Bronchial epithelial cell (primary cell): Measurements from ENCODE around the gene HAPLN2. TPM values are rescaled to one million over a fixed set of nuclear protein-coding genes. Genes with fewer than 3 reads are reported as not detected.

Experiments
- DNase-seq: peaks from one replicate; pipeline ENCODE4 v3.0.0-alpha.2; 2010; ENCODE audit warnings: low read depth
- FAIRE-seq: peaks from 2 replicates; lab custom pipeline; 2011; peaks lifted over from hg19 to GRCh38; lab: Jason Lieb, UNC
- H3K27me3 ChIP-seq: 2 replicates; pipeline ENCODE4 v1.5.1; 2011; ENCODE audit warnings: low read length; ENCODE audit not compliant: control insufficient read depth, insufficient read depth
- H3K36me3 ChIP-seq: 2 replicates; pipeline ENCODE4 v1.5.1; 2011; ENCODE audit warnings: low read length; ENCODE audit not compliant: control insufficient read depth, insufficient read depth
- H3K4me3 ChIP-seq: 2 replicates; pipeline ENCODE4 v1.5.1; 2011; ENCODE audit warnings: mild to moderate bottlenecking, low read depth, low read length, control low read depth
- total RNA-seq: library from RNA; depleted of rRNA; stranded (reverse); fragments of >200 nt; gene quantifications from 2 replicates; pipeline ENCODE4 v1.2.1, GENCODE V29; 2014
- TF ChIP-seq, protein P1 (sequence below): IDR thresholded peaks from 2 replicates; pipeline ENCODE4 v1.5.1; 2011; ENCODE audit warnings: mild to moderate bottlenecking, moderate library complexity, low read length, control low read depth, inconsistent platforms; ENCODE audit not compliant: insufficient read depth, severe bottlenecking

Gene HAPLN2
- total RNA-seq, 1 donor from 2014 or later = under 0.01 TPM

GRCh38 chr1:156643049-156643777, 24.0 kb downstream of the HAPLN2 start:
- FAIRE-seq (no peak), DNase-seq (no peak)
- Histone ChIP-seq H3K27me3 (peaks cover 75% of the 10 kb centered on the region), H3K4me3 (no peak overlapping the region), H3K36me3 (no peaks in the 10 kb centered on the region)
- TF ChIP-seq, protein P1, sequence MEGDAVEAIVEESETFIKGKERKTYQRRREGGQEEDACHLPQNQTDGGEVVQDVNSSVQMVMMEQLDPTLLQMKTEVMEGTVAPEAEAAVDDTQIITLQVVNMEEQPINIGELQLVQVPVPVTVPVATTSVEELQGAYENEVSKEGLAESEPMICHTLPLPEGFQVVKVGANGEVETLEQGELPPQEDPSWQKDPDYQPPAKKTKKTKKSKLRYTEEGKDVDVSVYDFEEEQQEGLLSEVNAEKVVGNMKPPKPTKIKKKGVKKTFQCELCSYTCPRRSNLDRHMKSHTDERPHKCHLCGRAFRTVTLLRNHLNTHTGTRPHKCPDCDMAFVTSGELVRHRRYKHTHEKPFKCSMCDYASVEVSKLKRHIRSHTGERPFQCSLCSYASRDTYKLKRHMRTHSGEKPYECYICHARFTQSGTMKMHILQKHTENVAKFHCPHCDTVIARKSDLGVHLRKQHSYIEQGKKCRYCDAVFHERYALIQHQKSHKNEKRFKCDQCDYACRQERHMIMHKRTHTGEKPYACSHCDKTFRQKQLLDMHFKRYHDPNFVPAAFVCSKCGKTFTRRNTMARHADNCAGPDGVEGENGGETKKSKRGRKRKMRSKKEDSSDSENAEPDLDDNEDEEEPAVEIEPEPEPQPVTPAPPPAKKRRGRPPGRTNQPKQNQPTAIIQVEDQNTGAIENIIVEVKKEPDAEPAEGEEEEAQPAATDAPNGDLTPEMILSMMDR = no peak

DNA sequence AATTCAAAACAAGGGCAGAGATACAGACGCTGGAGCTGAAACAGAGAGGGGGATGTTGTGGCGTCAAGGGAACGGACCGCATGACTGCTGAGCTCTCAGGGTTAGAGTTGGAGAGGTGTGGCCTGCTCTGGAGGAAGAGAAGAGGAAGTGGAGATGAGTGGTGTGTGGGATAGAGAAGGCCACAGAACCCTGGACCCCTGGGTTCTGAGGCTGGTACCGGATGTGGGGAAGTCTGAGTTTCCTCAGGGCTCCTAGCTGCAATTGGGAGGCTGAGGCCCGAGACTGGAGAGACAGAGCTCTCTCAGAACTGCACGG, 24.5 kb downstream of the HAPLN2 start:
- Histone ChIP-seq H3K4me3 (no peak overlapping the region), H3K36me3 (no peaks in the 10 kb centered on the region), H3K27me3 (peaks cover 76% of the 10 kb centered on the region)
- FAIRE-seq (no peak), DNase-seq (no peak)
- TF ChIP-seq, protein P1 = no peak

GRCh38 chr1:156644146-156644545, 24.9 kb downstream of the HAPLN2 start:
- H3K27me3 ChIP-seq = peaks cover 75% of the 10 kb centered on the region

GRCh38 chr1:156644640-156645039, 25.4 kb downstream of the HAPLN2 start:
- no peaks in the 10 kb centered on the region for H3K36me3 ChIP-seq
- FAIRE-seq (no peak), DNase-seq (no peak)
- no peak overlapping the region for H3K4me3 ChIP-seq
- TF ChIP-seq, protein P1 = no peak
- H3K27me3 ChIP-seq = peaks cover 71% of the 10 kb centered on the region

More at GRCh38 chr1:156644146-156644545, 24.9 kb downstream of the HAPLN2 start:
- FAIRE-seq (no peak), DNase-seq (no peak)
- Histone ChIP-seq H3K4me3 (no peak overlapping the region), H3K36me3 (no peaks in the 10 kb centered on the region)
- TF ChIP-seq, protein P1 = no peak

DNA sequence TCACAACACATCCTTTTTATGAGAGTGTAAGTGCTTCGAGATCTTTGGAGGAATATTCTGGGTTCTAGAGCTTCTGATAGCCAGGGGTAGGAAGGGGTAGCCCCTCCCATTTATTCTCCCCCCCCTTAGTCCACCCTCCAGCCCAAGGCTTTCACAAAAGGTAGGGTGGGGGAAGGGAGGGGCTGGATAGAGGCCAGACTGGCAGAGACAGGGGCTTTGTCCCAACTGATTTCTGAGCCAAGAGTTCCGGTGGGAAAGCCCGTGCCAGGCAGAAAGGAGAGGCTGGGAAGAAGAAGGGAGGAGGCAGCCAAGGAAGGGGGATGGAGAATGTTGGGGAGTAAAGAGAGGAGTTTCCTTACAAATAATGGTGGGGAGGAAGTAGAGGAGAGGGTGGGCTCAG, 25.8 kb downstream of the HAPLN2 start:
- H3K27me3 ChIP-seq = peaks cover 69% of the 10 kb centered on the region
- TF ChIP-seq, protein P1 = no peak
- DNase-seq (no peak), FAIRE-seq (no peak)
- H3K4me3 ChIP-seq = no peak overlapping the region
- no peaks in the 10 kb centered on the region for H3K36me3 ChIP-seq

DNA sequence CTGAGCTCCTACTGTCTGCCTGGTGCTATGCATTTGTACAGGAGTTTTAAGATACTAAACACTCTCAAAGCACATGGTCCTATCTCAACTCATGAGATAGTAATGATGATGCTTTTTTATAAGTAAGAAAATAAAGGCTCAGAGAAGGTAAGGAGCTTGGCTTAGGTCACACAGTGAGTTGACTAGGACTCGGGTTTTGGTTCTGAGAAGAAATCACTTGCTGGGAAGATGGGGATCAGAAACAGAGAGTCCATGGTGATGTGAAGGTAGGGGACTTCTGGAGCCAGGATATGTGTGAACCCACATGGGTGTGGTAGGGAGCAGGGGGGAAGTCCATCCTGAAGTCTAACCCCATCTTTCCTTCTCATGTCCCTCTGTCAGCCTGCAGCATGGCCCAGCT, 26.5 kb downstream of the HAPLN2 start:
- FAIRE-seq (no peak), DNase-seq (no peak)
- Histone ChIP-seq H3K4me3 (no peak overlapping the region), H3K27me3 (peaks cover 66% of the 10 kb centered on the region), H3K36me3 (no peaks in the 10 kb centered on the region)
- TF ChIP-seq, protein P1 = no peak
